Neural cell (in vitro differentiated cells): Measurements from ENCODE around the gene TTC21A. TPM values are rescaled to one million over a fixed set of nuclear protein-coding genes. Genes with fewer than 3 reads are reported as not detected.
A peak's percentile ranks its signal among the peaks of the same experiment; 100 is the strongest.
"Not testable (repeated sequence)": the region's sequence is repeated elsewhere in the genome, so short reads cannot be mapped to it uniquely, and the experiment has no call there.

Source experiments
- H2AFZ ChIP-seq: fragments of 200-600, 300-800 bp; sonication (generic), shearing (Covaris generic); 2 replicates; pipeline ENCODE4 v1.6.0; 2014; ENCODE audit warnings: low read depth, mild to moderate bottlenecking, antibody characterized with exemption, low read length, moderate library complexity
- H3F3A ChIP-seq: fragments of 200-600 bp; shearing (Covaris generic); 2 replicates; pipeline ENCODE4 v1.6.1; 2016; ENCODE audit warnings: mild to moderate bottlenecking, moderate library complexity, mixed read lengths, antibody characterized with exemption, low read length; ENCODE audit not compliant: insufficient read depth, poor library complexity, severe bottlenecking
- H3K27ac ChIP-seq: fragments of 200-600, 300-800 bp; sonication (generic), shearing (Covaris generic); 2 replicates; pipeline ENCODE4 v1.5.1; 2014; ENCODE audit warnings: mild to moderate bottlenecking, low read length, moderate library complexity
- H3K27me3 ChIP-seq: fragments of 300-800, 200-600 bp; sonication (generic), shearing (Covaris generic); 2 replicates; pipeline ENCODE4 v1.6.0; 2014; ENCODE audit warnings: mild to moderate bottlenecking, low read depth, low read length, moderate library complexity; ENCODE audit not compliant: insufficient read depth
- H3K36me3 ChIP-seq: fragments of 300-800, 200-600 bp; sonication (generic), shearing (Covaris generic); 2 replicates; pipeline ENCODE4 v1.5.1; 2014; ENCODE audit warnings: mild to moderate bottlenecking, antibody characterized with exemption, low read length, moderate library complexity; ENCODE audit not compliant: insufficient read depth
- H3K4me2 ChIP-seq: fragments of 300-800, 200-600 bp; sonication (generic), shearing (Covaris generic); 2 replicates; pipeline ENCODE4 v1.6.0; 2014; ENCODE audit warnings: mild to moderate bottlenecking, low read length
- H3K4me3 ChIP-seq: fragments of 300-800, 200-600 bp; sonication (generic), shearing (Covaris generic); 2 replicates; pipeline ENCODE4 v1.5.1; 2014; ENCODE audit warnings: mild to moderate bottlenecking, low read length, moderate library complexity
- H3K79me2 ChIP-seq: fragments of 200-600 bp; shearing (Covaris generic); replicated peaks from 2 replicates; pipeline ENCODE4 v1.6.0; 2014; ENCODE audit warnings: mild to moderate bottlenecking, low read length, moderate library complexity; ENCODE audit not compliant: insufficient read depth
- H3K9ac ChIP-seq: fragments of 300-800, 200-600 bp; sonication (generic), shearing (Covaris generic); 2 replicates; pipeline ENCODE4 v1.6.1; 2016; ENCODE audit warnings: mild to moderate bottlenecking, low read length, mixed read lengths
- H3K9me2 ChIP-seq: fragments of 200-600 bp; shearing (Covaris generic); 2 replicates; pipeline ENCODE4 v1.6.1; 2016; ENCODE audit warnings: mild to moderate bottlenecking, low read length, mixed read lengths; ENCODE audit not compliant: insufficient read depth
- H3K9me3 ChIP-seq: fragments of 200-600, 300-800 bp; sonication (generic), shearing (Covaris generic); 2 replicates; pipeline ENCODE4 v1.6.1; 2016; ENCODE audit warnings: mild to moderate bottlenecking, mixed run types, low read length, moderate library complexity, mixed read lengths
- H4K20me1 ChIP-seq: fragments of 200-600 bp; shearing (Covaris generic); 2 replicates; pipeline ENCODE4 v1.6.1; 2016; ENCODE audit warnings: mild to moderate bottlenecking, mixed run types; ENCODE audit not compliant: insufficient read depth
- CTCF ChIP-seq: fragments of 450-650 bp; IDR thresholded peaks from 2 replicates; pipeline ENCODE4 v1.5.1; 2014; ENCODE audit warnings: antibody characterized with exemption, mild to moderate bottlenecking, moderate library complexity; ENCODE audit not compliant: poor library complexity, severe bottlenecking
- EP300 ChIP-seq: fragments of 450-650 bp; conservative IDR thresholded peaks from 2 replicates; pipeline ENCODE4 v1.6.1; 2014; ENCODE audit warnings: antibody characterized with exemption, mild to moderate bottlenecking, moderate library complexity; ENCODE audit not compliant: poor library complexity, severe bottlenecking
- EZH2 ChIP-seq: fragments of 200-600, 300-800 bp; shearing (Covaris generic), sonication (generic); IDR thresholded peaks from 2 replicates; pipeline ENCODE4 v1.6.1; 2014; ENCODE audit warnings: antibody characterized with exemption, low read length, borderline replicate concordance, mild to moderate bottlenecking; ENCODE audit not compliant: insufficient read depth, poor library complexity, severe bottlenecking
- MXI1 ChIP-seq: fragments of 450-650 bp; conservative IDR thresholded peaks from 2 replicates; pipeline ENCODE4 v1.6.1; 2014; ENCODE audit warnings: antibody characterized with exemption, mild to moderate bottlenecking; ENCODE audit not compliant: poor library complexity, severe bottlenecking
- POLR2AphosphoS5 ChIP-seq: IDR thresholded peaks from 2 replicates; pipeline ENCODE4 v1.6.1; 2012
- RAD21 ChIP-seq: fragments of 450-650 bp; conservative IDR thresholded peaks from 2 replicates; pipeline ENCODE4 v1.6.1; 2014; ENCODE audit warnings: antibody characterized with exemption, mild to moderate bottlenecking, moderate library complexity
- REST ChIP-seq: IDR thresholded peaks from 2 replicates; pipeline ENCODE4 v1.6.1; 2012; ENCODE audit warnings: borderline replicate concordance
- SMC3 ChIP-seq: fragments of 450-650 bp; conservative IDR thresholded peaks from 2 replicates; pipeline ENCODE4 v1.6.1; 2014; ENCODE audit warnings: antibody characterized with exemption, mild to moderate bottlenecking, moderate library complexity; ENCODE audit not compliant: poor library complexity
- TAF1 ChIP-seq: IDR thresholded peaks from 2 replicates; pipeline ENCODE4 v1.6.1; 2012; ENCODE audit warnings: low read depth
- polyA minus RNA-seq: library from RNA; depleted of rRNA, polyadenylated mRNA; stranded (reverse); fragments of >200 nt; gene quantifications from 2 replicates; pipeline ENCODE4 v1.2.3, GENCODE V29; 2014
- polyA plus RNA-seq: library from polyadenylated mRNA; depleted of rRNA; stranded (reverse); fragments of >200 nt; gene quantifications from 2 replicates; pipeline ENCODE4 v1.2.3, GENCODE V29; 2014

Gene TTC21A
- polyA plus RNA-seq (6.2 and 9.4 TPM in 2 replicates), polyA minus RNA-seq (9.5 and 9.8 TPM in 2 replicates)

- Histone ChIP-seq H3F3A (peaks cover 4% of the 10 kb centered on the region), H3K9ac (peak within 1 kb of the TSS; percentile 83), H3K4me3 (peak within 1 kb of the TSS; percentile 99), H3K4me2 (peak within 1 kb of the TSS; percentile 88), H3K36me3 (no peaks in the 10 kb centered on the region), H4K20me1 (no peaks in the 10 kb centered on the region), H3K79me2 (peaks cover 21% of the 10 kb centered on the region), H2AFZ (peak within 1 kb of the TSS; percentile 94), H3K9me2 (no peaks in the 10 kb centered on the region), H3K9me3 (no peaks in the 10 kb centered on the region), H3K27ac (peak within 1 kb of the TSS; percentile 69), H3K27me3 (no peaks in the 10 kb centered on the region)
- TF ChIP-seq SMC3: peak; percentile 41
- no peak for TF ChIP-seq RAD21
- peak; percentile 67 for TF ChIP-seq MXI1
- no peak for TF ChIP-seq REST
- no peak for TF ChIP-seq EZH2
- TF ChIP-seq EP300: peak; percentile 56
- peak; percentile 42 for TF ChIP-seq TAF1
- TF ChIP-seq POLR2AphosphoS5: peak; percentile 84
These were observed at the start of gene TTC21A, which contains the start of gene GORASP1 for GRCh38 chr3:39107388-39108199. TTC21A (plus strand) TSS chr3:39107680; CDS start chr3:39107838, 158 bp downstream. GORASP1 (minus strand) TSS chr3:39107627; CDS start chr3:39107541, 86 bp downstream.

GRCh38 chr3:39061228-39061627 lies 46.3 kb upstream of the TTC21A start:
- peaks cover 64% of the 10 kb centered on the region for H3K79me2 ChIP-seq
- H2AFZ ChIP-seq, H3K9ac ChIP-seq, H3K27ac ChIP-seq, H4K20me1 ChIP-seq, H3K4me3 ChIP-seq, H3K9me2 ChIP-seq, H3K9me3 ChIP-seq, H3K4me2 ChIP-seq, H3F3A ChIP-seq, H3K27me3 ChIP-seq, H3K36me3 ChIP-seq: not testable (repeated sequence)

GRCh38 chr3:39062180-39062579 lies 45.3 kb upstream of the TTC21A start:
- Histone ChIP-seq H3K79me2 (peaks cover 59% of the 10 kb centered on the region), H4K20me1 (no peaks in the 10 kb centered on the region), H3K4me2 (no peak overlapping the region), H3K36me3 (no peaks in the 10 kb centered on the region), H3F3A (no peaks in the 10 kb centered on the region), H3K9ac (no peak overlapping the region), H2AFZ (no peak overlapping the region), H3K4me3 (no peak overlapping the region), H3K9me2 (no peaks in the 10 kb centered on the region), H3K9me3 (no peaks in the 10 kb centered on the region), H3K27me3 (no peaks in the 10 kb centered on the region), H3K27ac (no peak overlapping the region)
- TF ChIP-seq POLR2AphosphoS5 (no peak), MXI1 (no peak), SMC3 (no peak), RAD21 (no peak), EP300 (no peak), CTCF (no peak), EZH2 (no peak), REST (no peak), TAF1 (no peak)
